DMS153 (cell line): ENCODE results near the gene RAB36.

Source experiments
- DNase-seq: peaks from one replicate; lab custom pipeline; 2025; lab: John Stamatoyannopoulos, UW

RAB36 gene

DNA sequence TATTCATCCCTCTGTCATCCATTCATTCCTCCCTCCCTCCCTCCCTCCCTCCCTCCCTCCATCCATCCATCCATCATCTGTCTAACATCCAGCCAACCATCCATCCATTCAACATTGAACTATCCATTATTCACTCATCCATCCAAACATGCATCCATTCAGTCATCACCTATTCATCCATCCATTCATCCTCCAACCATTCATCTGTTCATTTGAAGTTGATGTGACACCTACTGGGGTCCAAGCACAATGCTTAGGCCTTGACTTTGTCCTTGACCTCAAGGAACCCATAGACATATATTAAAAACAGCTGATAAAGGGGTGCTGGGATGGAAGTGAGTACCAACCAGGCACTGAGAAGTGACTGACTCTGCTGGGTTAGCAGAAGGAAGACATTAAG is 61.6 kb downstream of the RAB36 start:
- DNase-seq: no peak

DNA sequence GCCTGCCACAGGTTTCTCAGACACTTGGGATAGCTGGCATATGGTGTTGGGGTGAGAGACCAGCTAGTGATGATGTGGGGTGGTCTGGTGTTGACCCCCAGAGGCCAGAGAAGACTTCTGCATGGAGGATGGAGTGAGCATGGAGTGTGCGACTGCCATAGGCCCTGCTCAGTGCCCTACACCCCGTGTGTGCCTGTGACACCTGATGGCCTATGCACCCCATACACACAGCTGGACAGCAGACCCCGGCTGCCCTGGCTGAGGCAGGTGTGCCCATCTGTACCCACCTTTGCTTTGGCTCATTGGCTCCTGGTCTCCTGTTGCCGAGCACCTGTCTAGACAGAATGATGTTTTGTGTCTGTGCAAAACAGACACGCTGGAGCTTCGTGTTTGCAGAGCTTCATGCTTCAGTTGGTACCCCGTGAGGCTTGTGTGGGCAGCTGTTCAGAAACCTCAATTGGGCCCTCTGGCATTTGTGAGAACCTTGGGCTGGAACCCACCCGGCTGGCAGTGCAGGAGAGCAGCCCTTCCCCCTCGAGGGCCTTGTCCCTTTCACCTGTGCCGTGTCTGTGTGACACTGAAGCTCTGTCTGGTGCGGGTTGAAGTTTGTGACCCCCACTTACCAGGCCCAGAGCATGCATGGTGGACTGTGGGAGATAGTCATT is 62.6 kb downstream of the RAB36 start:
- DNase-seq: peak; percentile 65

DNA sequence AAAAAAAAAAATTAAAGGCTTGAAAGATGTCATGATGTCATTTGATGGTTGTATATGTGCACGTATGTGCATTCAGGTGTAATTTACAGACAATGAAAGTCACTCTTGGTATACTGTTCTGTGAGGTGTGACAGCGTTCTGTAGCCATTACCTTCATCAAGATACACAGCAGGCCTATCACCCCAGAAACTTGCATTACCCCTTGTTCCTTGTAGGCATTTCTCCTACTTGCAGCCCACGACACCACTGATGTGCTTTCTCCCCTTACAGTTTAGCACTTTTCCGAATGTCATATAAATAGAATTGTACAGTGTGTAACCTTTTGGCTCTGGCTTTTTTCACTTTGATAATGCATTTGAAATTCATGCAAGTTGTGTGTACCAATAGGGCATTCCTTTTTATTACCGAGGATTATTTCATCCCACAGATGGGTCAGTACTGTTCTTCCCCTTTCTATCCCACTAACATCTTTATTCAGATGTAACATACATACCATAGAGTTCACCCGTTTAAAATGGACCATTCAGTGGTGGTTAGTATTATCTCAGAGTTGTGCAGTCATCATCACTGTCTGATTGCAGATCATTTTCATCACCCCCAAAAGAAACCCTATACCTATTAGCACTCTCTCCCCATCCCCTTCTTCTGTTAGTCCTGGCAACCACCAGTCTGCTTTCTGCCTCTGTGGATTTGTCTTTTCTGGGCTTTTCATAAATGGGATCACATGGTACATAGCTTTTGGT is 65.3 kb downstream of the RAB36 start:
- no peak for DNase-seq

DNA sequence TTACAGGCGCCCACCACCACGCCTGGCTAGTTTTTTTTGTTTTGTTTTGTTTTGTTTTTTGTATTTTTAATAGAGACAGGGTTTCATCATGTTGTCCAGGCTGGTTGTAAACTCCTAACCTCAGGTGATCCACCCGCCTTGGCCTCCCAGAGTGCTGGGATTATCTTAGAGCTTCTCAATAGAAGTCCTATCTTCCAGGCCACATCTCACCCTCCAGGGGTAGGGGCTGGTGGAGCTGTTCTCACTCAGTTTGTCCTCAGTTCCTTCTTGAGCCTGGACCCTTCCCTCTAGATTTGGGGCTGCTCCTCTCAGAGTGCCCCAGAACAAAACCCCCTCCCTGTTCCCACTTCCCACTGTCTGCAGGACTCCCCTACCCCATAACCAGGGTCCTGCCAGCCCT is 66.3 kb downstream of the RAB36 start:
- DNase-seq: no peak

DNA sequence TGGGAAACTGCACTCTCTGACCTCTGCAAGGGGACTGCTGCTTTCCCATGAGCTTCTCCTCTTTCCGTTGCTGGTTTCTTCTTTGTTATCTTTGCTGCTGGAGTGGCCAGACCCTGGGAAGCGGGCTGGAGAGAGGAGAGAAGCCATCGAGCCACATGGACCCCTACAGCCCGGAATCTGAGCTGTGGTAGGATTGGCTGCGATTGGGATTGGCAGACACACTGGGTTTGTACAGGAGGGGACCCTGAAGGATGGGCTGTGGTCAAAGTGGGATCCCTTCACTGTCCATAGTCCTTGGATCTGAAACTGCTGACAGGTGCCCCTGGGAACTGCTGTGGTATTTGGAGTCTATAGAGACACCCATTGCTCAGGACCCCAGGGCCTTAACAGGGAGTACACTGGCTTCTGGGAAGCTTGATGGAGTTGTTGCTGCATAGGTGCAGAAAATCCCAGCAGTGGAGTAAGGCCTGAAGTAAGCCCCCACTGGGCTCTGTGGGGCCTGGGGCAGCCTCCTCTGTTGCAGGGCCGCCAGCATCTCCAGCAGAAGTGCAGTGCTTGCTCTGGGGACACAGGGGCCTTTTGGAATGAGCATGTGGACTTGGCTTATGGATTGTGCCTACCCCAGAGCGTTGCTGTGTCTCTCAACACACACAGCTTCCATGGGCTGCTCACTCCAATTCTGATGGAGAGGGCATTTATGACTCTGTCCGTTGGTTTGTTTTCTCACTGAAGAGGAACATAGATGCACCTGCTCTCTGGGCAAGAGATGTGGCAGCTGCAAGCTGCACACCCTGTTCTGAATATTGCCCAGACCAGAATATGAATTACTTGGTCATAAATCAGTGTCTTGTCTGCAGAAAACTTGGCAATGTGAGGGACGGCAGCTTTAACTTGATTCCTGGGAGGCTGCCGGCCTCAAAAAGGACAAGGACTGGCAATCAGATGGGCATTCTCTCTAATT is 67.1 kb downstream of the RAB36 start:
- DNase-seq: peak; percentile 87

DNA sequence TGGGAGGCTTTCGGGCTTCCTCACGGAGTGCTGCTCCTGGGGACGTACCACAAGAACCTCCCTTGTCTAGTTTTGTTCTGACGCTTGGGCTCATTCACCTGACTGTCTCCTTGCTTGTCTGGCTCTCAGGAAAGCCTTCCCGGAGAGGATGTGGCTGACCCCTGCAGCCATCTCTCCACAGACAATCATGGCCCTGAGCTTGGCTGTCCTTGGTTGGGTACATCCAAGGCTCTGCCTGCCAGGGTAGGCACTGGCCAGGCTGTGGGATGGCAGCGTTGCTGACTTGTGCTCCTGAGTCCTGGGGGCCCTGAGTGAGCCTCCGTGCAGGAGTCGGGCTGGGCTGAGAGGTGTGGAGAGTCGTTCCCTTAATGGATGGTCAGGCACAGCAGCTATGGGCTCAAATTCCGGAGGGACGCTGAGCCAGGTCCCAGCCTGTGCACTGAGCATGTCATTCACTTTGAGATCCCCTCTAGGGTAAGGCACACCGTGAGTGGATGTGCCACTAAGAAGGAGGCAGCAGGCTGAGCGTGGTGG is 67.8 kb downstream of the RAB36 start:
- no peak for DNase-seq

DNA sequence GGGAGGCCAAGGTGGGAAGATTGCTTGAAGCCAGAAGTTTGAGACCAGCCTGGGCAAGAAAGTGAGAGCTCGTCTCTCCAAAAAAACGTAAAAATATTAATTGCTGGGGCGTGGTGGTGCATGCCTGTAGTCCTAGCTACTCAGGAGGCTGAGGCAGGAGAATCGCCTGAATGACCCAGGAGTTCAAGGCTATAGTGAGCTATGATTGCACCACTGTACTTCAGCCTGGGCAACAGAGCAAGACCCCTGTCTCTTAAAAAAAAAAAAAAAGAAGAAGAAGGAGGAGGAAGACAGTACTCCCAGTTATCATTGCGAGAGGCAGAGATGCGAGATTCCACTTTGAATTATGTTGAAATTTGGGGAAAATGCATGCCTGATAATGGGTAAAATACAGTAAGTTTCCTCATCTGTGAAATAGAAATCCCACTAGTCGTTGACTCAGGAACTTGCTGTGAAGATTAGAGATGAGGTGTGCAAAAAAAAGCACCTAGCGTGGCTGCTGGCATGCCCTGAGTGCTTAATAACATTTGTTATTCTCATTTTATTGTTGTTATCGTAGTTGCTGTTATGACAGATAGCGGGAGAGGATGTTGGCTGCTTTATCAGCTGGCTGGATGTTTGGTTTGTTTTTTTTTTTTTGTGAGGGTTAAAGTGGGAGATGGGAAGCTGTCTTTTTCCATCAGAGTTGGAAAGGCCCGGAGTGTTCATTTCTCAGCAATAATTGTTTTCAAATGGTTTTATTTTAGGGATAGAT is 68.5 kb downstream of the RAB36 start:
- DNase-seq: no peak
